HG03064 (cell line): ENCODE data around the gene HTR1D.
"Not testable (repeated sequence)": the region's sequence is repeated elsewhere in the genome, so short reads cannot be mapped to it uniquely, and the experiment has no call there.

Experiments
- ATAC-seq: cut with Tn5 transposase; IDR thresholded peaks from one replicate; pipeline ENCODE4 v1.9.1; 2021; ENCODE audit warnings: low read depth; ENCODE audit not compliant: unreplicated experiment

The HTR1D gene

DNA sequence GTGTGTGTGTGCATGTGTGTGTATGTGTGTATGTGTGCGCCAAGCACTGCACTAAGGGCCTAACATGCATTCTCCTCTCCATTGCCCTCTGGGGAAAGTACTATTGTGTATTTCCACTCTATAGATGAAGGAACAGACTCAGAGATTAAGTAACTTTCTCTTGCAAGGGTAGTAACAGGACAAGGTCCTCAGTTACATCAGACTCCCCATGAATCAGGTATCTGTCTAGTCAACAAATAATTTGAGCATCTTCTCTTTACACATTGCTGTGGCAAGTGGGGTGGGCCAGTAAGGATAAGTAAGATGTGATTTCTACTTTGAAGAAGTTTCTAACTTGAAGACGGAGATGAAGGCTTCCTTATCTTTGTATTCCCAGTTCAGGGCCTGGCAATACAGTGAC, 5.0 kb upstream of the HTR1D start:
- ATAC-seq = no peak

- no peak for ATAC-seq
Measured at GRCh38 chr1:23221107-23221506, 3.8 kb upstream of the HTR1D start.

GRCh38 chr1:23216771-23217420, 406 bp downstream of the HTR1D start:
- ATAC-seq = no peak

- ATAC-seq = no peak
Measured at GRCh38 chr1:23215751-23216449, 1.4 kb downstream of the HTR1D start.

DNA sequence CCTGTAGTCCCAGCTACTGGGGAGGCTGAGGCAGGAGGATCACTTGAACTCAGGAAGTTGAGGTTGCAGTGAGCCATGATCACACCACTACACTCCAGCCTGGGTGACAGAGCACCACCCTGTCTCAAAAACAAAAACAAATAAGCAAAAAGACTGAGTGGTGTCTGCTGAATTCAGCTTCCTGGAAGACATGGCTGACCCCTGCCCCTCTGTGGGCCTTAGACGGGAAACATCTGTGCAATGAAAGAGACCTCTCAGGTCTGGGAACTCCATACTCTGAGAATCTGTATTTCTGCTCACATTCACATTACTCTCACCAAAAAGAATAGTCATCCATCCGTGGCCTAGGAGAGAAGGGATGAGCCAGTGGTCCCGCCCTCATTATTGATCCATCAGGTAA, 2.0 kb downstream of the HTR1D start:
- no peak for ATAC-seq

DNA sequence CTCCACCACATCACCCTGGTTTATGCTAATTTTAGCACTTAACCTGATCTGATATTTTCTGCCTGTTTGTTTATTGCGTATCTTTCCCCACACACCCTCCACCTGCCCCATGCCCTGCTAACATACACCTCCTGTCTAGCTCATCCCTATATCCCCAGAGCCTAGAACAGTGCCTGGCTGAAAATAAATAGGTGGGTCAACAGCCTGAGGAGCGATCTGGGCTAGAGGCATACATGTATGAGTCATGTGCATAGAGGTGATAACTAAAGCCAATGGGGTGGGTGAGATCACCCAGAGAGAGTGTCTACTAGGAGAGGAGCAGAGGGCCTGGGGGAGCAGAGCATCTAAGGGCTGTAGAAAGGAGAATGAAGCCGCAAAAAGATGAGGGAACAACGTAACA, 2.7 kb downstream of the HTR1D start:
- no peak for ATAC-seq

DNA sequence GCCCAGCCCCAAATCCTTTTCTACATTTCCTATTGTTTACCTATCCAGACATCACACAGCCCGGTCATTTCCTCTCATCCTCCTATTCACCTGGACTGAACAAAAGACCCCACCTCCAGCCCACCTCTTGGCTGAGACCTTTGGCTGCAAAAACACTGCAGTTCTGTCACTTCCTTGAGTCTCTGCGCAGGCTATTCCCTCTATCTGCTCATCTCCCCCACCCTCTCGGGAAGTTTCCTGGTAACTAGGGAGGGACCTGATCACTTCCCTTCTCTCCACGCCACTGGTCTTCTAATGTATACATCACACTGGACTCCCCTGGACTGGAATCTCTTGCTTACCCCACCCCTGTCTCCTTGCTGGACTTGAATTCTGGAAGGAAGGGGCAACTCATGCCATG, 5.3 kb downstream of the HTR1D start:
- ATAC-seq = no peak

DNA sequence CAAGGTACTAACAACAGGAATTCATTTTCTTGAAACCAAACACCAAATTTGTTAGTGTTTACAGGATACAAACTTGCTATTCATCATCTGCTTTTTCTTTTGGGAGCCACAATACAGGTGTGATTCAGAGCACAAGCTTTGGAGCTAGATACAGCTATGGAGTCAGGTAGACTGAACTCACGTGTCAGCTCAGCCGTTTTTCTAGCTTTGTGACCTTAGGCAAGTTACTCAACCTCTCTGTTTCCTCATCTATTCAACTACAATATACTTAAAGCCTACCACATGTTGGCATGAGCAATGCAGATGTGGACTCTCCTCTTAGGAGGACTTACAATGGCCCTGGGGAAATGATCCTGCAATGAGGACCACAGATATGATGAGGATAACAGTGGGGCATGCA, 6.3 kb downstream of the HTR1D start:
- no peak for ATAC-seq

DNA sequence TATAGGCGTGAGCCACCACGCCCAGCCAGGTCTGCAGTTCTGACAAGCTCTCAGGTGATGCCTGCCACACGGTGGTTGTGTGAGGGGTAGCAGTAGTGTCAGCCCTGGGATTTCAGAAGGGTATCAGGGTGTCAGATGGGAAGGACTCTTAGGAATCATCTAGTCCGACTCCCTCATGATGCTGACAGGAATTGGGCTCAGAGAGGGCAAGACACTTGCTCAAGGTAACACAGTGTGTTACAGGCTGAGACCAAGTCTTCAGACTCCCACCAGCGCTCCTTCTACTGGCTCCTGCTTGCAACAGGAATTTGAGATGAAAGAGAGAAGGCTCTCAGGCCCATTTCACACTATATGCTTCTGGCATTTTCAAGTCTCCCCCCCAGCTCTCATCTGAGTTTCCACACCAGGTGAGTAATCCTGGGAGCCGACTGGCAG, 6.9 kb downstream of the HTR1D start:
- no peak for ATAC-seq

GRCh38 chr1:23209770-23210169, 7.5 kb downstream of the HTR1D start:
- ATAC-seq = no peak

- no peak for ATAC-seq
Measured at GRCh38 chr1:23208527-23208926, 8.8 kb downstream of the HTR1D start.

GRCh38 chr1:23207733-23208132, 9.6 kb downstream of the HTR1D start:
- not testable (repeated sequence) for ATAC-seq

GRCh38 chr1:23202263-23202749, 15.0 kb downstream of the HTR1D start:
- ATAC-seq = no peak

DNA sequence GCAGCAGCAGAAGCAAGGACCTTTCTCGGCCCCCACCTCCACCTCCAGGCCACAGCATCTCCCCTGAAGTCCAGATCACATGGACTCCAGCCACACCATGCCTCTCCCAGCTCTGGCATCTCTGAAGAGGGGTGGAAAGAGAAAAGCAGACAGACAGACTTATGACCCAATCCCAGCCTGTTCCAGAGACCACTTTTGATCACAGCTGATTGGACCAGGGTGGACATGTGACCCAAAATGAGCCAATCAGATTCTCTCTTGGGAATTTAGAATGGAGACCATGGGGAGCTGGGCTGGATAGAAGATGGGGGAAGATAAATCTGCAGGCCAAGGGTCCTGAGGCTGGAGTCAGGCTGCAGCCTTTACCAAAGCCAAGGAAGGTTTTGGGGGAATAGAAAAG, 16.4 kb downstream of the HTR1D start:
- ATAC-seq = no peak

DNA sequence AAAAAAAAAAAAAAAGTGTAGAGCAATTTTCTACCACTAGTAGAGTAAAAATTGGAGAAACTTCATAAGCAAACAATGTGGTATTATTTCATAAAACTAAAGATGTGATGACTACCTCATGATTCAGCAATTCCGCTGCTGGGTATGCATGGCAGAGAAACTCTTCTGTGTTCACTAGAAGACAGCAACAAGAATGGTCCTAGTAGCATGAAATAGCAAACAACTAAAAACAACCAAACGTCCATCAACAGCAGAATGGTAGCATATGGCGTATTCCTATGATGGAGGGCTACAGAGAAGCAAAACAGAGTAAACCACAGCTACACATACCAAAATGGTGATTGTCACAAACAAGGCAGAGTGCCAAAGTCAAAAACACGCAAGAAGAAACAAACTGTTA, 18.9 kb downstream of the HTR1D start:
- no peak for ATAC-seq

- no peak for ATAC-seq
Measured at GRCh38 chr1:23196627-23197328, 20.5 kb downstream of the HTR1D start.

GRCh38 chr1:23194119-23194984, 22.9 kb downstream of the HTR1D start:
- no peak for ATAC-seq

DNA sequence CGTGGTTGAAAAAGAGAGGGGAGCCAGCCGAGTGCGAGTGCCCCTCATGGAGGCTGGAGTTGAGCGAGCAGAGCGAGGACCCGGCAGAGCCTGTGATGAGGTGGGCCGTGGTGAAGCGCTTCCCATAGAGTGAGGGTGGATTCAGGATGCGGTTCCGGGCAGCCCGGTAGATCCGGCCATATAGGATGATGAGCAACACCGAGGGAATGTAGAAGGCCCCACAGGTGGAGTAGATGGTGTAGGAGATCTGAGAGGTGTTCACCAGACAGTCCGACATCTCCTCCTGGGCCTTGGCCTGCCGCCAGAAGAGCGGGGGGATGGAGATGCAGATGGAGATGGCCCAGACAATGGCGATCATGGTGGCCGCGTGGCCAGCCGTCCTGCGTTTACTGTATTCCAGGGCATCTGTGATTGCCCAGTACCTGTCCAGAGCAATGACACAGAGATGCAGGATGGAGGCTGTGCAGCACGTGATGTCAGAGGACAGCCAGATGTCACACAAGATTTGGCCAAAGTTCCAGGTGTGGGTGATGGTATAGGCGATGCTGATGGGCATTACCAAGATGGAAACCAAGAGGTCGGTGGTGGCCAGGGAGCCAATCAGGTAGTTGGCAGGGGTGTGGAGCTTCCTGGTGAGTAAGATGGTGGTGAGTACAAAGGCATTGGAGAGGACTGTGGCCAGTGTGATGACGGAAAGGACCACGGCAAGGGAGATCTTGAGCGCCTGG, 23.7 kb downstream of the HTR1D start:
- no peak for ATAC-seq

DNA sequence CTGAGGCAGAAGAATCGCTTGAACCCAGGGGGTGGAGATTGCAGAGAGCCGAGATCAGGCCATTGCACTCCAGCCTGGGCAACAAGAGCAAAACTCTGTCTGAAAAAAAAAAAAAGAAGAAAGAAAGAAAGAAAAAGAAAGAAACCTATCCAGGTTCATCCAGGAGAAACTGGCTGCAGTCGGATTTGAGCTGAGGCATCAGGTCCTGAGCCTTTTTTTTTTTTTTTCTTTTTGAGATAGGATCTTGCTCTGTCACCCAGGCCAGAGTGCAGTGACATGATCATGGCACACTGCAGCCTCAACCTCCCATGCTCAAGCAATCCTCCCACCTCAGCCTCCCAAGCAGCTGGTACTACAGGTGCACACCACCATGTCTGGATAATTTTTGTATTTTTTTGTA, 26.1 kb downstream of the HTR1D start:
- ATAC-seq = no peak

DNA sequence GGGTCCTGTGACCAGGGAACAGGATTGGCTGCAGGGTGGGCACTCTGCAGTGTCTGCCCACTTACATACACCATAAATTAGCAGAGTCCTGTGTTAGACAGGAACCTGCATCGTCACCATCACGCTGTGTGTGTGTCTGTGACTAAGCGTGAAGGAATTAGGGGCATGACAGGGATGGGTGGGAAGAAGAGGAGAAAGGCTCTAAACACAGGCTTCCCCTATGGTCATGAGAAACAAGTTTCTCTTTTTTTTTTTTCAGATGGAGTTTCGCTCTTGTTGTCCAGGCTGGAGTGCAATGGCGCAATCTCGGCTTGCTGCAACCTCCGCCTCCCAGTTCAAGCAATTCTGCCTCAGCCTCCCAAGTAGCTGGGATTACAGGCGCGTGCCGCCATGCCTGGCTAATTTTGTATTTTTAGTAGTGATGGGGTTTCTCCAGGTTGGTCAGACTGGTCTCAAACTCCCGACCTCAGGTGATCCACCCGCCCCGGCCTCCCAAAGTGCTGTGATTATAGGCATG, 28.3 kb downstream of the HTR1D start:
- ATAC-seq = not testable (repeated sequence)
